Kidney (tissue), 14 donors: ENCODE measurements around the gene PSMA6. TPM values are rescaled to one million over a fixed set of nuclear protein-coding genes. Genes with fewer than 3 reads are reported as not detected.
A peak's percentile ranks its signal among the peaks of the same experiment; 100 is the strongest.

Experiments
- DNase-seq, 5 donors: peaks; one replicate each; pipeline ENCODE4 v3.0.0-alpha.2; 2013 to 2020
- FAIRE-seq: peaks from 2 replicates; lab custom pipeline; 2012; peaks lifted over from hg19 to GRCh38; lab: Jason Lieb, UNC
- H3K27ac ChIP-seq, 2 donors: one replicate each; pipeline ENCODE4 v1.7.0; 2013; ENCODE audit warnings: low read depth in 2 of 2, low read length in 2 of 2, inconsistent platforms in 1 of 2
- H3K27me3 ChIP-seq: one replicate; pipeline ENCODE4 v1.7.1; 2013; ENCODE audit warnings: low read length, inconsistent platforms; ENCODE audit not compliant: control insufficient read depth, insufficient read depth
- H3K36me3 ChIP-seq, 3 donors: one replicate each; pipeline versions ENCODE4 v1.7.0 to v1.7.1; 2013; ENCODE audit warnings: low read length in 3 of 3, control low read depth in 1 of 3, inconsistent platforms in 1 of 3; ENCODE audit not compliant: insufficient read depth in 3 of 3, control insufficient read depth in 2 of 3
- H3K4me1 ChIP-seq, 3 donors: one replicate each; pipeline versions ENCODE4 v1.7.0 to v1.7.1; 2013; ENCODE audit warnings: low read length in 3 of 3, inconsistent platforms in 1 of 3, low read depth in 1 of 3; ENCODE audit not compliant: control insufficient read depth in 2 of 3, insufficient read depth in 2 of 3
- H3K4me3 ChIP-seq, 3 donors: one replicate each; pipeline versions ENCODE4 v1.7.0 to v1.8.1; 2013; ENCODE audit warnings: low read length in 3 of 3, control low read depth in 1 of 3, inconsistent platforms in 1 of 3
- H3K9ac ChIP-seq, 3 donors: one replicate each; pipeline versions ENCODE4 v1.7.0 to v1.7.1; 2013; ENCODE audit warnings: low read length in 3 of 3, control low read depth in 1 of 3, inconsistent platforms in 1 of 3
- H3K9me3 ChIP-seq, 3 donors: one replicate each; pipeline versions ENCODE4 v1.7.0 to v1.7.1; 2013; ENCODE audit warnings: low read length in 3 of 3, control low read depth in 1 of 3, inconsistent platforms in 1 of 3; ENCODE audit not compliant: control insufficient read depth in 2 of 3, insufficient read depth in 1 of 3
- intact Hi-C: fragments of 100-400 bp; cut with DNase I; formaldehyde crosslinking; loops from one replicate; pipeline ENCODE4 v1.11.1; 2022
- polyA plus RNA-seq: library from polyadenylated mRNA; stranded (reverse); fragments of 350-450 nt; fragmentation: Illumina TruSeq; extraction: RNeasy Lipid Tissue Mini Kit (QIAGEN cat#74804); gene quantifications from one replicate; pipeline ENCODE4 v1.2.3, GENCODE V29; 2014; ENCODE audit warnings: low read depth, low replicate concordance; ENCODE audit not compliant: insufficient read depth
- total RNA-seq: library from RNA; stranded (reverse); fragmentation: NEBNext Ultra II Directional; extraction: Animal tissue kit (Norgen Biotek cat#: 25700); gene quantifications from one replicate; pipeline ENCODE4 v1.2.1, GENCODE V29; 2021
- TF ChIP-seq, protein P1 (sequence below): IDR thresholded peaks from 3 replicates; pipeline ENCODE4 v1.5.1; 2012; ENCODE audit warnings: mild to moderate bottlenecking, moderate library complexity, borderline replicate concordance; ENCODE audit not compliant: insufficient read depth; ENCODE audit errors: extremely low read depth
- donor health status: control.
- donor health status: control.
- donor health status: control.
- donor health status: control.
- donor health status: control.
- donor health status: DM: yes; HTN: yes; CAD: no.
- donor health status: Normal renal cell carcinoma (clear cell type).

PSMA6 gene
- total and polyA plus RNA-seq, 2 donors from 2014 or later = 127 to 174 TPM

DNA sequence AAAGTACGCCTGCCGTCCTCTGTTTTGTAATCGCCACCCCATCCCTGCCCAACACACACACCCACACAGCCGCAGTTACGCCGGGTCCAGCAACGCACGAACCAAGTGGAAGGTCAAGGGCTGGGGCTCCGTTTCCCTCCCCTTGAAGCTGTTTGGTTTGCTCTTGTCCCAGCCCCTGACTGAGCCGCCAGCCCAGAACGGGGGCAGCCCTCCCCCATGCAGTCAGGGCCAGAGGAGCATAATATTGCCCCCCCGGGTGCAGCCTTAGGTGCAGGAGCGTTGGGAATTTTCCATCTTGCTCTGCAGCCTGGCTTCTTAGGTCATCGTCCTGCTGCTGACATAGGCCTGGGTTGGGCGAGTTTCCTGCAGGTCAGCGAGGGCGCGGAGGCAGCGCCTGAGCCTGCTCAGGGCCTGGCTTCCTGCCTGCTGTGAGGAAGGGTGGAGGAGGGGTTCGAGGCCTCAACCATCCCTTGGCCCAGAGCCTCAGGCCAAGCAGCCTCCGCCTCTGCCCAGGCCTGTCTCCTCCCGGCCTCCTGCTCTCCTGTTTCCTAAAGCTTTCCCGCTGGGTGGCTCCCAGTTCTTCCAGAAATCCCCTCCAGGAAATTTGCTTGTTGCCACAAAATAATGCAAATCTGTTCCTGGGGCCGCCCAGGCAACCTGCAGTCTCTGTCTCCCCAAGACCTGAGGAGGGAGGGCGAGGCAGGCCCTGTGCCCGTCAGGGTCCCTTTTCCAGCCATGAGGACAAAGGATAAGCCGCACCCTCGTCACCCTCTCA lies 44.5 kb downstream of the PSMA6 start:
- Histone ChIP-seq H3K36me3 (no peaks in the 10 kb centered on the region), H3K4me3 (peak overlapping the region in 2 of 3 donors; percentile 10 to 14), H3K27me3 (no peaks in the 10 kb centered on the region), H3K4me1 (peaks cover 0 to 65% (median 64%) of the 10 kb centered on the region in 3 donors), H3K27ac (peak overlapping the region; percentile 92 to 96), H3K9me3 (no peaks in the 10 kb centered on the region), H3K9ac (peak overlapping the region in 2 of 3 donors; percentile 35 to 78)
- DNase-seq = peak; percentile 64 to 98 (median 82)
- intact Hi-C loops = no loop called here
- TF ChIP-seq, protein P1, sequence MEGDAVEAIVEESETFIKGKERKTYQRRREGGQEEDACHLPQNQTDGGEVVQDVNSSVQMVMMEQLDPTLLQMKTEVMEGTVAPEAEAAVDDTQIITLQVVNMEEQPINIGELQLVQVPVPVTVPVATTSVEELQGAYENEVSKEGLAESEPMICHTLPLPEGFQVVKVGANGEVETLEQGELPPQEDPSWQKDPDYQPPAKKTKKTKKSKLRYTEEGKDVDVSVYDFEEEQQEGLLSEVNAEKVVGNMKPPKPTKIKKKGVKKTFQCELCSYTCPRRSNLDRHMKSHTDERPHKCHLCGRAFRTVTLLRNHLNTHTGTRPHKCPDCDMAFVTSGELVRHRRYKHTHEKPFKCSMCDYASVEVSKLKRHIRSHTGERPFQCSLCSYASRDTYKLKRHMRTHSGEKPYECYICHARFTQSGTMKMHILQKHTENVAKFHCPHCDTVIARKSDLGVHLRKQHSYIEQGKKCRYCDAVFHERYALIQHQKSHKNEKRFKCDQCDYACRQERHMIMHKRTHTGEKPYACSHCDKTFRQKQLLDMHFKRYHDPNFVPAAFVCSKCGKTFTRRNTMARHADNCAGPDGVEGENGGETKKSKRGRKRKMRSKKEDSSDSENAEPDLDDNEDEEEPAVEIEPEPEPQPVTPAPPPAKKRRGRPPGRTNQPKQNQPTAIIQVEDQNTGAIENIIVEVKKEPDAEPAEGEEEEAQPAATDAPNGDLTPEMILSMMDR = no peak
- no peak for FAIRE-seq

DNA sequence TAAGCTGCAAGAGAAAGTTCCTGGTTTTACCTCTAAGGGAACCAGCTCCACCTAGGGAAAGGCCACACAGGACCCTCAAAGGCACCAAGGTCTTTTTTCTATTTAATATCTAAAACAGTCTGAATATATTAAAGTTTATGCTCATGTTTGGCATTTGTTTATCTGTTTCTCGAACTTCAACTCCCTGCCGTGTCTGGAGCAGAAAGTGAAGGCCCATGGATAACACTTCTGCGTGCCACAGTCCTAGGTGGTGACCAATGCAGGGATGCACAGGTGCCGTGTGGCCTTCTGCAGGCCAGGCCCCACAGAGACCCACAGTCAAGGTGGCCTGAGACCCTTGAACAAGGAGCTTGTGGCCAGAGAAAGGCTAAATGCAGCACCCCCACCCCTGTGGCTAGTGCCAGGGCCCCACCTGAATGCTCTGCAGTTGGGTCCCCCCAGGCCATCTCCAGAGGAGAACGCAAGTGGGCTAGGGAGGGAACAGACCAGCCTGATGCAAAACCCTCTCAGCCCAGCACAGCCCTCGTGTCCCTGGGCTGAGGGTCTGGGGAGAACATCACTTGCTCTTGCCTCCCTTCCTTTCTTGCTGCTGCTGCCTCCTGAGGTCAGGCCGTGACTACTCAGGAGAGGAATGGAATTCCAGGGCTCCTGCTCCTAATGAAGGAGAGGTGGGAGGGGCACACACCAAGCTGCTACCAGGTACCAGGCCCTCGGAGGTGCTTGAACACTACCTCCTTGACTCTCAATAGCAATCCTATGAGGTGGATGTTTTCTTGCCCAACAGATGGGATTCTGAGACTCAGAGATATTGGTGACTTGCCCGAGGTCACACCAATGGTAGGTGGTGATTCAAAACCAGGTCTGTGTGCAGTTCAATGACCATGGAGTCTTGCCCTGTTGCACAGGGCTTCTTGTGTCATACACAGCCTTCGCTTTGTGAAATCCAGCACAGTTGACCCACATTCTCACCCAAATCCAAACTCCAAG lies 45.4 kb downstream of the PSMA6 start:
- H3K27ac ChIP-seq = peak overlapping the region; percentile 92 to 96
- peak in 1 of 5 donors; percentile 35 for DNase-seq
- TF ChIP-seq, protein P1 = no peak
- FAIRE-seq = no peak
- H3K4me1 ChIP-seq = peaks cover 0 to 68% (median 64%) of the 10 kb centered on the region in 3 donors
- intact Hi-C loops = no loop called here
- no peaks in the 10 kb centered on the region for H3K9me3 ChIP-seq
- H3K36me3 ChIP-seq = no peaks in the 10 kb centered on the region
- no peaks in the 10 kb centered on the region for H3K27me3 ChIP-seq
- peak overlapping the region in 2 of 3 donors; percentile 35 to 78 for H3K9ac ChIP-seq
- no peak overlapping the region for H3K4me3 ChIP-seq

DNA sequence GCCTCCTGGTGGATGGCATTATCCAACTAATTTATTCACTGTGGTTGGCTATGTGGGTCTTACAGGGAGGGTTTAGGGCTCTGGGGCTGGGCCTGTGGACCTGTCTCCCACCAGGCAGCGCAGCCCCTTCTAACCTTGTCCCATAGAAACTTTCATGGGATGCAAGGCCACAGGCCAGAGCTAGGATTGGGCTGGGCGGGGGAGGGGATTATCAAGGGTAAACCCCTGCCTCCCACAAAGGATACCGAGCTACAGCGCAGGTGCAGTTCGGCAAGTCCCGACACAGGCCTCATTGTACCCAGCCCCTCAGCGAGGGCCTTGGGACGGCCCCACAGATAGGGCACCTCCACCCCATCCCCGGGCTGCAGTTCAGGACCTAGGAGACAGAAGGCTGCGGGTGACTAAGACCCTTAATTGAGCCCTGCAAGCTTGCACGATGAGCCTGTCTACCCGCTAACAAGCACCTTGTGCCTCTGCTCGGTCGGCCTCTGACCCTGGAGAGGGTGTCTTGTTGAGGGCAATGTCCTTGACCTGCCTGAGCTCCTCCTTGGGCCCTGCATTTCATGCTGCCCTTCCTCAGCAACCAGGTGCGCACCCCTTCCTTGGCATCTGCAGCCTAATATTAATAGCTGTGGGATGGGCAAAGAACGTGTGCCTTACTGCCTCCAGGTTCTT lies 46.7 kb downstream of the PSMA6 start:
- FAIRE-seq (no peak), DNase-seq (peak in 1 of 5 donors; percentile 40)

More for the DNA sequence above, 46.7 kb downstream of the PSMA6 start:
- intact Hi-C loops = no loop called here
- Histone ChIP-seq H3K9me3 (no peaks in the 10 kb centered on the region), H3K27ac (no peak overlapping the region), H3K36me3 (no peaks in the 10 kb centered on the region), H3K4me1 (peaks cover 1 to 62% (median 60%) of the 10 kb centered on the region in 3 donors), H3K27me3 (no peaks in the 10 kb centered on the region), H3K4me3 (no peak overlapping the region), H3K9ac (no peak overlapping the region)
- TF ChIP-seq, protein P1 = no peak
